Ishikawa (cell line): Measurements from ENCODE around the gene MYL5.

Source experiments
- CEBPB ChIP-seq: IDR thresholded peaks from 2 replicates; pipeline ENCODE4 v1.6.1; 2012
- CREB1 ChIP-seq: IDR thresholded peaks from 2 replicates; pipeline ENCODE4 v1.6.1; 2012; ENCODE audit warnings: low read depth
- EGR1 ChIP-seq: IDR thresholded peaks from 2 replicates; pipeline ENCODE4 v1.6.1; 2012
- EP300 ChIP-seq: IDR thresholded peaks from 2 replicates; pipeline ENCODE4 v1.6.1; 2012; ENCODE audit warnings: borderline replicate concordance
- FOXM1 ChIP-seq: IDR thresholded peaks from 2 replicates; pipeline ENCODE4 v1.6.1; 2012; ENCODE audit warnings: low read depth, borderline replicate concordance
- NFIC ChIP-seq: IDR thresholded peaks from 2 replicates; pipeline ENCODE4 v1.6.1; 2012
- RAD21 ChIP-seq: IDR thresholded peaks from 2 replicates; pipeline ENCODE4 v1.6.1; 2012; ENCODE audit warnings: low read depth
- TAF1 ChIP-seq: IDR thresholded peaks from 2 replicates; pipeline ENCODE4 v1.6.1; 2012; ENCODE audit warnings: low read depth, mild to moderate bottlenecking
- TCF12 ChIP-seq: IDR thresholded peaks from 2 replicates; pipeline ENCODE4 v1.6.1; 2012; ENCODE audit warnings: low read depth
- TEAD4 ChIP-seq: IDR thresholded peaks from 2 replicates; pipeline ENCODE4 v1.6.1; 2012
- YY1 ChIP-seq: IDR thresholded peaks from 2 replicates; pipeline ENCODE4 v1.6.1; 2012; ENCODE audit warnings: low read depth
- ZBTB7A ChIP-seq: IDR thresholded peaks from 2 replicates; pipeline ENCODE4 v1.6.1; 2012; ENCODE audit warnings: low read depth
- TF ChIP-seq, protein P1 (sequence below): IDR thresholded peaks from 2 replicates; pipeline ENCODE4 v1.6.1; 2012; ENCODE audit warnings: low read depth, mild to moderate bottlenecking
- TF ChIP-seq, protein P2 (sequence below): IDR thresholded peaks from 2 replicates; pipeline ENCODE4 v1.6.1; 2012
- TF ChIP-seq, protein P3 (sequence below): IDR thresholded peaks from 2 replicates; pipeline ENCODE4 v1.6.1; 2012

The MYL5 gene, protein sequence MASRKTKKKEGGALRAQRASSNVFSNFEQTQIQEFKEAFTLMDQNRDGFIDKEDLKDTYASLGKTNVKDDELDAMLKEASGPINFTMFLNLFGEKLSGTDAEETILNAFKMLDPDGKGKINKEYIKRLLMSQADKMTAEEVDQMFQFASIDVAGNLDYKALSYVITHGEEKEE

DNA sequence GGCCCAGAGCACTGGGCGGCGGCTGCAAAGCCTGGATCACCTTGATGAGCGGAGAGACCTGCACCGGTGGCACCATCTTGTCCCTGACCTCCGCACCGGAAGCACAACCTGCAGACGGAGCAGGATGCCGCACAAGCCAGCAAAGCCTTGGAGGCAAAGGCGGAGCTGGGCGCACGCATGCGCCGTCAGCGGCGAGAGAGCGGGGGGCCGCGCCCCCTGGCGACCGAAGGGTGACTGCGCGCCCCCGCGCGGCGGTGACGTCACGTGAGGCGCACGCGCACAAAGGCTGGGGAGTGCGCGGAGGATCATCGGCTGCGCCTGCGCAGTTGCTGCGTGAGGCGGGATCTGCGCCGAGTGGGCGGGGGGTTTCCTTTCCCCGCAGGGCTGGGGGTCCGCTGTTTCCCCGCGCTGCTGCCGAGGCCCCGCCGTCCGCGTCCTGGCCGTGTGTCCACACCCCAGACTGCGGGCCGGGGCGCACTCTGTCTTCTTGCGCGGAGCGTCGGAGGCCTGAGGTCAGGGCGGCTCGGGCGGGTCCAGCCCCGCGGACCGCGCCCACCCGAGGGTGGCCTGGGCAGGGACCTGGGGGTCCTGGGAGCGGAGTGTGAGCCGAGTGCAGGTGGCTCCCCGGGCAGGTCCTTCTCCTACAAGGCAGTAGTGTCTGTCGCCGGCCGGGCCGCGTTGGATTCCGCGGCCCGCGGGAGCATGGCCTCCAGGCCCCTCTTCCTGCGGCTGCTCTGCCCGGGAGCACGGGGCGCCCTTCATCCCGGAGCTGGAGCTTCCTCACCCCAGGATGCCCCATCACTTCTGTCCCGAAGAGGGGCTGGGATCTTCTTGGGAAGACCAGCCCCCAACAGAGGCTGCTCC, at the start of gene MYL5, which contains the start of gene ATP5ME:
Gene MYL5 (plus strand): TSS at position 371 of the 864 bp plus-strand sequence. CDS start 3,485 bp downstream, outside the sequence.
Gene ATP5ME (minus strand): TSS at position 105 of the 864 bp plus-strand sequence. CDS start 29 bp downstream, at position 76.
- TF ChIP-seq TAF1 (peak; percentile 76), ZBTB7A (peak; percentile 98), YY1 (peak; percentile 94), CEBPB (no peak), TCF12 (no peak), NFIC (no peak), CREB1 (peak; percentile 59; the same call in 1 of the 2 replicates), RAD21 (peak; percentile 54; the same call in 1 of the 2 replicates), FOXM1 (no peak), EGR1 (peak; percentile 90), EP300 (no peak), TEAD4 (no peak)
- TF ChIP-seq, protein P1, sequence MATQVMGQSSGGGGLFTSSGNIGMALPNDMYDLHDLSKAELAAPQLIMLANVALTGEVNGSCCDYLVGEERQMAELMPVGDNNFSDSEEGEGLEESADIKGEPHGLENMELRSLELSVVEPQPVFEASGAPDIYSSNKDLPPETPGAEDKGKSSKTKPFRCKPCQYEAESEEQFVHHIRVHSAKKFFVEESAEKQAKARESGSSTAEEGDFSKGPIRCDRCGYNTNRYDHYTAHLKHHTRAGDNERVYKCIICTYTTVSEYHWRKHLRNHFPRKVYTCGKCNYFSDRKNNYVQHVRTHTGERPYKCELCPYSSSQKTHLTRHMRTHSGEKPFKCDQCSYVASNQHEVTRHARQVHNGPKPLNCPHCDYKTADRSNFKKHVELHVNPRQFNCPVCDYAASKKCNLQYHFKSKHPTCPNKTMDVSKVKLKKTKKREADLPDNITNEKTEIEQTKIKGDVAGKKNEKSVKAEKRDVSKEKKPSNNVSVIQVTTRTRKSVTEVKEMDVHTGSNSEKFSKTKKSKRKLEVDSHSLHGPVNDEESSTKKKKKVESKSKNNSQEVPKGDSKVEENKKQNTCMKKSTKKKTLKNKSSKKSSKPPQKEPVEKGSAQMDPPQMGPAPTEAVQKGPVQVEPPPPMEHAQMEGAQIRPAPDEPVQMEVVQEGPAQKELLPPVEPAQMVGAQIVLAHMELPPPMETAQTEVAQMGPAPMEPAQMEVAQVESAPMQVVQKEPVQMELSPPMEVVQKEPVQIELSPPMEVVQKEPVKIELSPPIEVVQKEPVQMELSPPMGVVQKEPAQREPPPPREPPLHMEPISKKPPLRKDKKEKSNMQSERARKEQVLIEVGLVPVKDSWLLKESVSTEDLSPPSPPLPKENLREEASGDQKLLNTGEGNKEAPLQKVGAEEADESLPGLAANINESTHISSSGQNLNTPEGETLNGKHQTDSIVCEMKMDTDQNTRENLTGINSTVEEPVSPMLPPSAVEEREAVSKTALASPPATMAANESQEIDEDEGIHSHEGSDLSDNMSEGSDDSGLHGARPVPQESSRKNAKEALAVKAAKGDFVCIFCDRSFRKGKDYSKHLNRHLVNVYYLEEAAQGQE: no peak
- TF ChIP-seq, protein P2, sequence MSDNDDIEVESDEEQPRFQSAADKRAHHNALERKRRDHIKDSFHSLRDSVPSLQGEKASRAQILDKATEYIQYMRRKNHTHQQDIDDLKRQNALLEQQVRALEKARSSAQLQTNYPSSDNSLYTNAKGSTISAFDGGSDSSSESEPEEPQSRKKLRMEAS: peak; percentile 67
- TF ChIP-seq, protein P3, sequence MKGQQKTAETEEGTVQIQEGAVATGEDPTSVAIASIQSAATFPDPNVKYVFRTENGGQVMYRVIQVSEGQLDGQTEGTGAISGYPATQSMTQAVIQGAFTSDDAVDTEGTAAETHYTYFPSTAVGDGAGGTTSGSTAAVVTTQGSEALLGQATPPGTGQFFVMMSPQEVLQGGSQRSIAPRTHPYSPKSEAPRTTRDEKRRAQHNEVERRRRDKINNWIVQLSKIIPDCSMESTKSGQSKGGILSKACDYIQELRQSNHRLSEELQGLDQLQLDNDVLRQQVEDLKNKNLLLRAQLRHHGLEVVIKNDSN: peak; percentile 89

DNA sequence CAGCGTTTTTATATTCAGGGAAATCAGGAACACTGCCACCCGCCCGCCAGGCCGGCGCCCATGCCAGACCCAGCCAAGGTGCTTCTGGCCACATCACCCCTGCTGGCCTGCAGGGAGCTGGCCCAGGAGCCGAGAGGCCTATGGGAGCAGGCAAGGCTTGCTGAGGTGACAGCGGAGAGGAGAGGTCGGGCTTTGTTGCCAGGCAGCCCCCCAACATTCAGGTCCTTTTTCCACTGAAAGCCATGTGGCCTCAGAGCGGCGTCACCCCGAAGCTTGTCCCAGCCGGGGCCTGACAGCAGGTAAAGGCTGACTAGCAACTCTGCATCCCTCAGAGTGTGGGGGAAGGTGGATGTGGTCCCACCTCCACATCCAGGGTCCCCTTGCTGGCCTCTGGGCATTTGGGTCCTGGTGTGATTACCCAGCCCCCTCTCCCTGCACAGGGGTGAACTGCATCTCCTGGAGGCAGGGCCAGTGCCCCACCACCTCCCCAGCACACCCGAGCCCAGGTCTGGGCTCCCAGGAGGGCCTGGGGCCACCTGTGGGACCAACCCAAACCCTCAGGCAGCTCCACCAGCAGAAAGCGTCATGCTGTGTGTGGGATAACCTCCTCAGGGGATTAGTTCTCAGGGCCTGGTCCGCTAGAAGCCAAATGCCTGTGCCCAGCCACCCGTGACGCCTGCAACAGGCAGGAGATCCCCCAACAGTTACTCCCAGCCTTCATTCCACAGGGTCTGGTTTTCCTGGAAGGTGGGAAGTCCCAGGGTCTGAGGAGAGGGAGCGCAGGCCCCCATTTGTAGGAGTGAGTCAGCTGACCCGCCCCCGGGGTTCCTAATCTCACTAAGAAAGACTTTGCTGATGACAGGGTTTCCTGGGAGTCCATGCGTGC, 49.4 kb upstream of the MYL5 start, which contains the start of gene PDE6B:
Gene PDE6B (plus strand): TSS at position 869 of the 886 bp plus-strand sequence. CDS start 54 bp downstream, outside the sequence.
- TF ChIP-seq, protein P3: peak; percentile 72
- no peak for TF ChIP-seq EGR1
- peak; percentile 3; the same call in 1 of the 2 replicates for TF ChIP-seq RAD21
- 0 out of 2 replicates have a peak, but pooled peaks have one; percentile 48 for TF ChIP-seq ZBTB7A
- TF ChIP-seq NFIC: peak; percentile 34; the same call in 1 of the 2 replicates
- TF ChIP-seq TAF1: no peak; the same call in 1 of the 2 replicates
- TF ChIP-seq TEAD4: peak; percentile 86
- no peak for TF ChIP-seq FOXM1
- TF ChIP-seq TCF12: peak; percentile 75
- TF ChIP-seq EP300: peak; percentile 37; the same call in 1 of the 2 replicates

DNA sequence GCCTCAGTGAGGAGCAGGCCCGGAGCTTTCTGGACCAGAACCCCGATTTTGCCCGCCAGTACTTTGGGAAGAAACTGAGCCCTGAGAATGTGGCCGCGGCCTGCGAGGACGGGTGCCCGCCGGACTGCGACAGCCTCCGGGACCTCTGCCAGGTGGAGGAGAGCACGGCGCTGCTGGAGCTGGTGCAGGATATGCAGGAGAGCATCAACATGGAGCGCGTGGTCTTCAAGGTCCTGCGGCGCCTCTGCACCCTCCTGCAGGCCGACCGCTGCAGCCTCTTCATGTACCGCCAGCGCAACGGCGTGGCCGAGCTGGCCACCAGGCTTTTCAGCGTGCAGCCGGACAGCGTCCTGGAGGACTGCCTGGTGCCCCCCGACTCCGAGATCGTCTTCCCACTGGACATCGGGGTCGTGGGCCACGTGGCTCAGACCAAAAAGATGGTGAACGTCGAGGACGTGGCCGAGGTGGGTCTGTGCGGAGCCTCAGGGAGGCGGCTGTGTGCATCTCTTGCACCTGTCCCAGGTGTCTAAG, 48.6 kb upstream of the MYL5 start:
- TF ChIP-seq NFIC (peak; percentile 32), TEAD4 (no peak)

DNA sequence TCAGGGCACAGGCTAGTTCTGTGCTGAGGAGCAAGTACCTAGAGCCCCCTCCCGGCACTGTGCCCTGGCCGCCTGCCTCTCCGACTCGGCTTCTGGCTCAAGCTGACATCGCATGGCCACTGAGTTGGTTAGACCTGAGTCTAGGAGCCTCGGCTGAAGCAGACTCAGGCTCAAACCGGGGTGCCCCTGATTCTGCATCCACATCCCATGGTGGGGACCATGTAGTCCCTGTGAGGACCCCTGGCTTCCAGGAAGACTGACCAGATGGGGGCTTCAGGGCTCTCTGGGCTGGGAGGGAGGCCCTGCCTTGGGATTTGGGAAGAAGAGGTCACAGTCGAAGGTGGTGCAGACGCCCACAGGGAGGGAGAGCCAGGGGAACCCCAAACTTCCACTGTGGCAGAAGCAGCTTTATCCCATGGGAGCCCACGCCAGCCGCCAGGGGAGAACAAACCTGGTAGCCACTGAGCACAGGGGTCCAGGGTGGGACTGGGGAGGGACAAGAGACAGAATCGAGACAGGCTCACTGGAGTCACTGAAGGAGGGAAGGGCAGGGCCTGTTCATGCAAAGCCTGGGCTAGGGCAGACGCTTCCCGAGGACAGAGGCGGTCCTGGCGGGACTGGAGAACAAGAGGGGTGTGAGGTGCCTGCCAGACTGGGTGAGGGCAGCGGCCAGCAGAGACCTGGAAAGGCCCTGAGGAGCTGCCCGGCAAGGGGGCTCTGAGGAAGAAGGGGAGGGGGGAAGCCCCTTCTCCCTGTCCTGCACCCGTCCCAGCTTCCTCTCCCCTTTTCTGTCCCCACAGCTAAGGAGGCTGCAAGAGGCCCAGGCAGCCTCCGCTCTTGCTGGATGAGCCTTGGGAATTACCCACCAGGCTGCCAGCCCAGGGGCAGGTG, 47.9 kb upstream of the MYL5 start:
- no peak for TF ChIP-seq EGR1
- no peak for TF ChIP-seq TAF1
- TF ChIP-seq, protein P1: no peak
- TF ChIP-seq EP300: no peak
- no peak for TF ChIP-seq NFIC
- no peak for TF ChIP-seq ZBTB7A
- TF ChIP-seq CREB1: no peak
- no peak for TF ChIP-seq TCF12
- no peak for TF ChIP-seq YY1
- no peak for TF ChIP-seq RAD21
- no peak for TF ChIP-seq CEBPB
- TF ChIP-seq TEAD4: no peak
- no peak for TF ChIP-seq FOXM1
- TF ChIP-seq, protein P2: no peak
